Fibroblast of lung (primary cell): ENCODE data around the gene ELMOD3. TPM values are rescaled to one million over a fixed set of nuclear protein-coding genes. Genes with fewer than 3 reads are reported as not detected.
"Not testable (repeated sequence)": the region's sequence is repeated elsewhere in the genome, so short reads cannot be mapped to it uniquely, and the experiment has no call there.

Experiments used
- DNase-seq, 2 donors: peaks; one replicate each; pipeline versions ENCODE4 v3.0.0 to v3.0.0-alpha.2; 2010; ENCODE audit warnings: low read depth in 2 of 2
- H2AFZ ChIP-seq: 2 replicates; pipeline ENCODE4 v1.5.1; 2012; ENCODE audit warnings: low read length, control low read depth, inconsistent platforms
- H3K27ac ChIP-seq: 2 replicates; pipeline ENCODE4 v1.5.1; 2011; ENCODE audit warnings: low read length, control low read depth; ENCODE audit not compliant: insufficient read depth
- H3K27me3 ChIP-seq: 2 replicates; pipeline ENCODE4 v1.5.1; 2011; ENCODE audit warnings: mild to moderate bottlenecking, low read length; ENCODE audit not compliant: control insufficient read depth, insufficient read depth
- H3K36me3 ChIP-seq: 2 replicates; pipeline ENCODE4 v1.5.1; 2011; ENCODE audit warnings: low read length; ENCODE audit not compliant: control insufficient read depth, insufficient read depth
- H3K4me1 ChIP-seq: 2 replicates; pipeline ENCODE4 v1.5.1; 2011; ENCODE audit warnings: low read length; ENCODE audit not compliant: control insufficient read depth, insufficient read depth; ENCODE audit errors: extremely low read depth
- H3K4me2 ChIP-seq: 2 replicates; pipeline ENCODE4 v1.5.1; 2011; ENCODE audit warnings: low read length, control low read depth; ENCODE audit not compliant: insufficient read depth; ENCODE audit errors: extremely low read depth
- H3K4me3 ChIP-seq, 4 experiments: fragments of 200-600 bp in 1 of 4; sonication (generic) in 1 of 4; replicated peaks in 1 of 4; 2 replicates each; pipeline ENCODE4 v1.5.1; 2011 to 2016; ENCODE audit warnings: low read length in 4 of 4, low read depth in 3 of 4, mild to moderate bottlenecking in 3 of 4, control low read depth in 2 of 4, inconsistent platforms in 1 of 4, mixed read lengths in 1 of 4; ENCODE audit not compliant: insufficient read depth in 1 of 4; ENCODE audit errors: control extremely low read depth in 1 of 4
- H3K79me2 ChIP-seq: 2 replicates; pipeline ENCODE4 v1.5.1; 2012; ENCODE audit warnings: mild to moderate bottlenecking, low read length, inconsistent platforms; ENCODE audit not compliant: control insufficient read depth, insufficient read depth
- H3K9ac ChIP-seq: 2 replicates; pipeline ENCODE4 v1.5.1; 2011; ENCODE audit warnings: mild to moderate bottlenecking, low read length, control low read depth; ENCODE audit not compliant: insufficient read depth
- H3K9me3 ChIP-seq: 2 replicates; pipeline ENCODE4 v1.5.1; 2012; ENCODE audit warnings: low read depth, low read length; ENCODE audit not compliant: control insufficient read depth, insufficient read depth
- H4K20me1 ChIP-seq: 2 replicates; pipeline ENCODE4 v1.5.1; 2011; ENCODE audit warnings: low read length; ENCODE audit not compliant: control insufficient read depth, insufficient read depth; ENCODE audit errors: extremely low read depth
- CTCF ChIP-seq, 2 donors: IDR thresholded peaks in 1 of 2; conservative IDR thresholded peaks in 1 of 2; 1 replicate in 1 of 2; 2 replicates in 1 of 2; pipeline ENCODE4 v1.5.1; 2011 to 2012; ENCODE audit warnings: low read length in 2 of 2, control low read depth in 1 of 2, inconsistent platforms in 1 of 2, low read depth in 1 of 2, mild to moderate bottlenecking in 1 of 2
- EZH2 ChIP-seq: IDR thresholded peaks from 2 replicates; pipeline ENCODE4 v1.5.1; 2012; ENCODE audit warnings: low read length, control low read depth, mild to moderate bottlenecking; ENCODE audit errors: missing control alignments
- polyA plus RNA-seq, 2 donors: library from polyadenylated mRNA; depleted of rRNA in 1 of 2; stranded (reverse) in 1 of 2; unstranded in 1 of 2; fragments of >200 nt; gene quantifications; 2 replicates each; pipeline ENCODE4 v1.2.1, GENCODE V29; 2011 to 2012; ENCODE audit warnings: missing spikeins in 1 of 2
- total RNA-seq: library from RNA; depleted of rRNA; stranded (reverse); fragments of >200 nt; gene quantifications from 2 replicates; pipeline ENCODE4 v1.2.1, GENCODE V29; 2014

The ELMOD3 gene
- total and polyA plus RNA-seq, 2 donors (not counting 1 experiment from before 2014, with no cell fraction given) = 13.0 to 27.9 TPM

GRCh38 chr2:85310330-85310729, 44.2 kb upstream of the ELMOD3 start:
- Histone ChIP-seq H3K4me3 (no peak overlapping the region), H3K9me3 (no peaks in the 10 kb centered on the region), H3K9ac (no peak overlapping the region), H4K20me1 (no peaks in the 10 kb centered on the region), H3K79me2 (no peaks in the 10 kb centered on the region), H3K36me3 (peaks cover 5% of the 10 kb centered on the region), H3K27me3 (no peaks in the 10 kb centered on the region), H3K4me1 (peaks cover 9% of the 10 kb centered on the region), H3K4me2 (no peak overlapping the region), H2AFZ (no peak overlapping the region), H3K27ac (no peak overlapping the region)
- TF ChIP-seq CTCF (conservative IDR thresholded peaks at IDR 0.05 in 1 of 2, IDR thresholded peaks at IDR 0.05 in 1 of 2; ENCODE audit: low read depth in 1 of 2, low read length in 2 of 2) = no peak
- DNase-seq = peak in 1 of 2 donors; percentile 27

- Histone ChIP-seq H3K27ac (peak overlapping the region; percentile 59), H3K9me3 (no peaks in the 10 kb centered on the region), H3K4me3 (no peak overlapping the region), H3K27me3 (no peaks in the 10 kb centered on the region), H3K4me1 (peaks cover 9% of the 10 kb centered on the region), H3K36me3 (peaks cover 4% of the 10 kb centered on the region), H2AFZ (no peak overlapping the region), H3K9ac (no peak overlapping the region), H3K79me2 (no peaks in the 10 kb centered on the region), H3K4me2 (no peak overlapping the region), H4K20me1 (no peaks in the 10 kb centered on the region)
- peak; percentile 81 to 82 for DNase-seq
- TF ChIP-seq CTCF (conservative IDR thresholded peaks at IDR 0.05 in 1 of 2, IDR thresholded peaks at IDR 0.05 in 1 of 2; ENCODE audit: low read depth in 1 of 2, low read length in 2 of 2) = no peak
- no peak for TF ChIP-seq EZH2
Observed at GRCh38 chr2:85312404-85312803, 42.2 kb upstream of the ELMOD3 start.

- peaks cover 4% of the 10 kb centered on the region for H3K36me3 ChIP-seq
- no peaks in the 10 kb centered on the region for H3K9me3 ChIP-seq
- TF ChIP-seq EZH2 (no peak), CTCF (conservative IDR thresholded peaks at IDR 0.05 in 1 of 2, IDR thresholded peaks at IDR 0.05 in 1 of 2; ENCODE audit: low read depth in 1 of 2, low read length in 2 of 2) (no peak)
- H2AFZ ChIP-seq = no peak overlapping the region
- no peak overlapping the region for H3K27ac ChIP-seq
- no peak overlapping the region for H3K9ac ChIP-seq
- H3K4me2 ChIP-seq = no peak overlapping the region
- H3K4me3 ChIP-seq = no peak overlapping the region
- DNase-seq = no peak
- H4K20me1 ChIP-seq = no peaks in the 10 kb centered on the region
- H3K27me3 ChIP-seq = no peaks in the 10 kb centered on the region
- peaks cover 2% of the 10 kb centered on the region for H3K79me2 ChIP-seq
- H3K4me1 ChIP-seq = peaks cover 3% of the 10 kb centered on the region
Observed at GRCh38 chr2:85314884-85315242, 39.7 kb upstream of the ELMOD3 start.

- H3K9ac ChIP-seq, H3K79me2 ChIP-seq, H3K9me3 ChIP-seq, H3K27me3 ChIP-seq, H3K36me3 ChIP-seq, H4K20me1 ChIP-seq, H3K27ac ChIP-seq, DNase-seq, H2AFZ ChIP-seq, H3K4me3 ChIP-seq, H3K4me2 ChIP-seq, H3K4me1 ChIP-seq: not testable (repeated sequence)
Observed at GRCh38 chr2:85315921-85316320, 38.6 kb upstream of the ELMOD3 start.
